Measurements from ENCODE around the gene KRT23. TPM values are rescaled to one million over a fixed set of nuclear protein-coding genes. Genes with fewer than 3 reads are reported as not detected.

KRT23 gene
- total and polyA plus RNA-seq, 2 of the 13 experiments (the other 11 are each of a cell fraction or from before 2014, with no cell fraction given), result 24.7 to 51.1 TPM

DNA sequence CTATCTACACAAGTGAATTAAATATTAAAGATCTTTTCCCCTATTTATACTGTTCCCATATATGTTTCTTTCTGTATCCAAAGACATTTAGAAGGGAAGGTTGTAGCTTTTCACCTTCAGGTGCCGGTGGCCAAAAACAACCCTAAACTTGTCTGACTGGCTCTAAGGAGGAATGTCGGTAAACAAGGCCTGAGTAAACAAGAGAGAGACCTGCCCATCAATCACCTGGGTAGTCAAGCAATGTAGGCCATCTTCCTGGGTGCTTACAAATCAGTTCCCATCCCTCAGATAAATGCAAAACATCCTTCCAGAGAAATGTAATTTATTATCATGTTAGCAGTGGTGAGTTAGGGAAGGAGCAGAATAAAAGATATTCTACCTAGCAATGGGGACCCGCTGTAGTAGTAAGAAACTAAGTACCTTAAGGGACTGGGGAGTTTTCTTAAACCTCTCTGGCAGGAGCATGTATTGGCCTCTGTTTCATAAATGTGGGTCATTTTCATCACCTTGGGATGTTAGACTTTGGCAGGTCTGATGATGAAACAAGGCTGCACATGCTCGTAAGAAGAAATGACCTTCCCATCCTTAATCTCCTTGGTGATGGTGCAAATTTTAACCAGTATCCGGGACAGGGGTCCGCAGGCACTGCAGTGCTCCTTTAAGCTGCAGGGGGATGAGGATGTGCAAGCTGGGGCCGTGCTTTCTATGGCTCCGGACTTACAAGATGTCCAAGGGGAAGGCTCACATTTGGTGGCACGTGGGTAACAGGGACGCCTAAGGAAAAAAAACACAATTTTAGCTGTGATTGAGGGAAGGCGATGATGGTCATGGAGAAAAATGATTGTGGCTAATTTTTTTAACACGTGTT is 20.9 kb upstream of the KRT23 start (continued):
- TF ChIP-seq, protein P1, sequence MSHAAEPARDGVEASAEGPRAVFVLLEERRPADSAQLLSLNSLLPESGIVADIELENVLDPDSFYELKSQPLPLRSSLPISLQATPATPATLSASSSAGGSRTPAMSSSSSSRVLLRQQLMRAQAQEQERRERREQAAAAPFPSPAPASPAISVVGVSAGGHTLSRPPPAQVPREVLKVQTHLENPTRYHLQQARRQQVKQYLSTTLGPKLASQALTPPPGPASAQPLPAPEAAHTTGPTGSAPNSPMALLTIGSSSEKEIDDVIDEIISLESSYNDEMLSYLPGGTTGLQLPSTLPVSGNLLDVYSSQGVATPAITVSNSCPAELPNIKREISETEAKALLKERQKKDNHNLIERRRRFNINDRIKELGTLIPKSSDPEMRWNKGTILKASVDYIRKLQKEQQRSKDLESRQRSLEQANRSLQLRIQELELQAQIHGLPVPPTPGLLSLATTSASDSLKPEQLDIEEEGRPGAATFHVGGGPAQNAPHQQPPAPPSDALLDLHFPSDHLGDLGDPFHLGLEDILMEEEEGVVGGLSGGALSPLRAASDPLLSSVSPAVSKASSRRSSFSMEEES (CRISPR knock-in tag; IDR thresholded peaks at IDR 0.05), result peak; percentile 48; the same call in 1 of the 2 replicates
- TF ChIP-seq PAWR (CRISPR knock-in tag; IDR thresholded peaks at IDR 0.05; ENCODE audit: borderline replicate concordance), result no peak
- TF ChIP-seq SOX6 (IDR thresholded peaks at IDR 0.05), result no peak
- peak; percentile 44 for TF ChIP-seq SOX6 (CRISPR knock-in tag; IDR thresholded peaks at IDR 0.05)
- TF ChIP-seq NCOA2 (CRISPR knock-in tag; IDR thresholded peaks at IDR 0.05), result peak; percentile 91
- TF ChIP-seq, protein P2, sequence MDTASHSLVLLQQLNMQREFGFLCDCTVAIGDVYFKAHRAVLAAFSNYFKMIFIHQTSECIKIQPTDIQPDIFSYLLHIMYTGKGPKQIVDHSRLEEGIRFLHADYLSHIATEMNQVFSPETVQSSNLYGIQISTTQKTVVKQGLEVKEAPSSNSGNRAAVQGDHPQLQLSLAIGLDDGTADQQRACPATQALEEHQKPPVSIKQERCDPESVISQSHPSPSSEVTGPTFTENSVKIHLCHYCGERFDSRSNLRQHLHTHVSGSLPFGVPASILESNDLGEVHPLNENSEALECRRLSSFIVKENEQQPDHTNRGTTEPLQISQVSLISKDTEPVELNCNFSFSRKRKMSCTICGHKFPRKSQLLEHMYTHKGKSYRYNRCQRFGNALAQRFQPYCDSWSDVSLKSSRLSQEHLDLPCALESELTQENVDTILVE (CRISPR knock-in tag; IDR thresholded peaks at IDR 0.05), result no peak
- peak; percentile 100 for TF ChIP-seq MEIS1 (CRISPR knock-in tag; IDR thresholded peaks at IDR 0.05; ENCODE audit: borderline replicate concordance)
- TF ChIP-seq ZNF143 (CRISPR knock-in tag; IDR thresholded peaks at IDR 0.05), result no peak
- no peak for TF ChIP-seq KLF9 (CRISPR knock-in tag; IDR thresholded peaks at IDR 0.05; ENCODE audit: low read depth)
- TF ChIP-seq TAF15 (IDR thresholded peaks at IDR 0.05; ENCODE audit: low read depth, low read length, poor library complexity, severe bottlenecking), result no peak
- peak; percentile 98 for TF ChIP-seq ZEB1 (IDR thresholded peaks at IDR 0.05; ENCODE audit: insufficient replicate concordance, low read depth)
- no peak for TF ChIP-seq ETV6 (CRISPR knock-in tag; conservative IDR thresholded peaks at IDR 0.05)
- TF ChIP-seq, protein P3, sequence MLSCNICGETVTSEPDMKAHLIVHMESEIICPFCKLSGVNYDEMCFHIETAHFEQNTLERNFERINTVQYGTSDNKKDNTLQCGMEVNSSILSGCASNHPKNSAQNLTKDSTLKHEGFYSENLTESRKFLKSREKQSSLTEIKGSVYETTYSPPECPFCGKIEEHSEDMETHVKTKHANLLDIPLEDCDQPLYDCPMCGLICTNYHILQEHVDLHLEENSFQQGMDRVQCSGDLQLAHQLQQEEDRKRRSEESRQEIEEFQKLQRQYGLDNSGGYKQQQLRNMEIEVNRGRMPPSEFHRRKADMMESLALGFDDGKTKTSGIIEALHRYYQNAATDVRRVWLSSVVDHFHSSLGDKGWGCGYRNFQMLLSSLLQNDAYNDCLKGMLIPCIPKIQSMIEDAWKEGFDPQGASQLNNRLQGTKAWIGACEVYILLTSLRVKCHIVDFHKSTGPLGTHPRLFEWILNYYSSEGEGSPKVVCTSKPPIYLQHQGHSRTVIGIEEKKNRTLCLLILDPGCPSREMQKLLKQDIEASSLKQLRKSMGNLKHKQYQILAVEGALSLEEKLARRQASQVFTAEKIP (CRISPR knock-in tag; IDR thresholded peaks at IDR 0.05; ENCODE audit: borderline replicate concordance), result no peak
- TF ChIP-seq ZFY (CRISPR knock-in tag; IDR thresholded peaks at IDR 0.05), result peak; percentile 89
- TF ChIP-seq ZNF136 (CRISPR knock-in tag; IDR thresholded peaks at IDR 0.05; ENCODE audit: low read depth), result no peak
- TF ChIP-seq ZNF775 (CRISPR knock-in tag; IDR thresholded peaks at IDR 0.05; ENCODE audit: borderline replicate concordance), result no peak
- peak; percentile 45 for TF ChIP-seq REPIN1 (CRISPR knock-in tag; IDR thresholded peaks at IDR 0.05; ENCODE audit: borderline replicate concordance, low read depth)
- TF ChIP-seq ZNF891 (CRISPR knock-in tag; IDR thresholded peaks at IDR 0.05), result no peak
- TF ChIP-seq FOXJ3 (CRISPR knock-in tag; IDR thresholded peaks at IDR 0.05; ENCODE audit: borderline replicate concordance), result peak; percentile 82; the same call in 1 of the 2 replicates
- peak; percentile 48 for TF ChIP-seq HNF4A (CRISPR knock-in tag; IDR thresholded peaks at IDR 0.05)
- TF ChIP-seq FOXK1 (CRISPR knock-in tag; IDR thresholded peaks at IDR 0.05; ENCODE audit: borderline replicate concordance, low read depth), result peak; percentile 97; the same call in 1 of the 2 replicates
- no peak for TF ChIP-seq KLF11 (CRISPR knock-in tag; IDR thresholded peaks at IDR 0.05)
- TF ChIP-seq, protein P4, sequence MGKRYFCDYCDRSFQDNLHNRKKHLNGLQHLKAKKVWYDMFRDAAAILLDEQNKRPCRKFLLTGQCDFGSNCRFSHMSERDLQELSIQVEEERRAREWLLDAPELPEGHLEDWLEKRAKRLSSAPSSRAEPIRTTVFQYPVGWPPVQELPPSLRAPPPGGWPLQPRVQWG (CRISPR knock-in tag; IDR thresholded peaks at IDR 0.05; ENCODE audit: borderline replicate concordance, low read depth), result no peak
- TF ChIP-seq SATB2 (CRISPR knock-in tag; IDR thresholded peaks at IDR 0.05), result 0 out of 2 replicates have a peak, but pooled peaks have one; percentile 71
- 0 out of 2 replicates have a peak, but pooled peaks have one; percentile 67 for TF ChIP-seq SOX13 (IDR thresholded peaks at IDR 0.05)
- peak in 1 of 2 experiments; percentile 84; a peak in 2 of 4 replicates for TF ChIP-seq SOX13 (CRISPR knock-in tag; conservative IDR thresholded peaks at IDR 0.05 in 1 of 2, IDR thresholded peaks at IDR 0.05 in 1 of 2)
- TF ChIP-seq TCF7 (IDR thresholded peaks at IDR 0.05; ENCODE audit: low read depth), result peak; percentile 86
